K562 (cell line): ENCODE results near the gene IKZF4. TPM values are rescaled to one million over a fixed set of nuclear protein-coding genes. Genes with fewer than 3 reads are reported as not detected.

Experiments
- ATAC-seq: fragments of 200-7000 bp; cut with Tn5 transposase; 3 replicates; pipeline ENCODE4 v1.9.1; 2020; ENCODE audit warnings: moderate library complexity
- BruUV-seq: library from RNA; stranded (reverse); fragments of 400-500 nt; replicated peaks from 2 replicates; lab custom pipeline; 2021; lab: Mats Ljungman, UMichigan
- CTCF ChIA-PET: fragments of 300-600 bp; formaldehyde crosslinking; extraction: SDS; loops from one replicate; lab custom pipeline; 2021; ENCODE audit warnings: low intra/inter-chr PET ratio; lab: Yijun Ruan, JAX
- POLR2A ChIA-PET: fragments of 300-600, 350-650 bp; sonication (Branson Sonifier 250); formaldehyde crosslinking; extraction: SDS; loops from one replicate; lab custom pipeline; 2021; ENCODE audit warnings: antibody characterized with exemption, inconsistent platforms; lab: Yijun Ruan, JAX
- DNase-seq, 4 experiments: peaks; one replicate each; pipeline versions ENCODE4 v3.0.0 to v3.0.0-alpha.2; 2011 to 2018; ENCODE audit warnings: low spot score in 3 of 4, mixed read lengths in 3 of 4; ENCODE audit errors: extremely low read depth in 1 of 4
- FAIRE-seq: peaks from 2 replicates; lab custom pipeline; 2011; peaks lifted over from hg19 to GRCh38; lab: Jason Lieb, UNC
- H2AFZ ChIP-seq: 2 replicates; pipeline ENCODE4 v1.6.0; 2011; ENCODE audit warnings: low read depth, low read length, control low read depth, inconsistent platforms
- H3K27ac ChIP-seq: fragments of 200-600 bp; 3 replicates; pipeline ENCODE4 v1.8.0; 2011; ENCODE audit warnings: low read depth, mild to moderate bottlenecking, control low read depth, inconsistent platforms, low read length, moderate library complexity, mixed read lengths; ENCODE audit errors: extremely low read depth
- H3K27me3 ChIP-seq, 2 experiments: fragments of 300-600 bp in 1 of 2; 2 replicates in 1 of 2; 3 replicates in 1 of 2; pipeline versions ENCODE4 v1.6.0 to v1.8.0; 2011; ENCODE audit warnings: inconsistent platforms in 2 of 2, low read length in 2 of 2, mild to moderate bottlenecking in 1 of 2, mixed read lengths in 1 of 2, moderate library complexity in 1 of 2; ENCODE audit not compliant: control insufficient read depth in 2 of 2, insufficient read depth in 2 of 2
- H3K36me3 ChIP-seq: fragments of 300-600 bp; 3 replicates; pipeline ENCODE4 v1.8.0; 2011; ENCODE audit warnings: mild to moderate bottlenecking, low read length, inconsistent platforms; ENCODE audit not compliant: control insufficient read depth, insufficient read depth
- H3K4me1 ChIP-seq, 2 experiments: fragments of 200-600 bp in 1 of 2; replicated peaks in 1 of 2; 2 replicates in 1 of 2; 3 replicates in 1 of 2; pipeline versions ENCODE4 v1.5.1 to v1.8.0; 2011; ENCODE audit warnings: inconsistent platforms in 2 of 2, low read length in 2 of 2, mild to moderate bottlenecking in 1 of 2, mixed read lengths in 1 of 2, moderate library complexity in 1 of 2; ENCODE audit not compliant: control insufficient read depth in 2 of 2, insufficient read depth in 2 of 2
- H3K4me2 ChIP-seq: 2 replicates; pipeline ENCODE4 v1.6.1; 2011; ENCODE audit warnings: low read length, control low read depth, inconsistent platforms, mixed read lengths; ENCODE audit not compliant: insufficient read depth
- H3K4me3 ChIP-seq: fragments of 200-600 bp; sonication (generic), shearing (Covaris generic); 2 replicates; pipeline ENCODE4 v1.5.1; 2016; ENCODE audit warnings: control low read depth, inconsistent platforms
- H3K79me2 ChIP-seq: fragments of 200-600 bp; 3 replicates; pipeline ENCODE4 v1.8.0; 2011; ENCODE audit warnings: low read length, inconsistent platforms; ENCODE audit not compliant: control insufficient read depth, insufficient read depth
- H3K9ac ChIP-seq, 2 experiments: 2 replicates each; pipeline versions ENCODE4 v1.6.0 to v1.6.1; 2011; ENCODE audit warnings: low read depth in 2 of 2, low read length in 2 of 2, control low read depth in 1 of 2, inconsistent platforms in 1 of 2, mild to moderate bottlenecking in 1 of 2, mixed read lengths in 1 of 2; ENCODE audit not compliant: insufficient read depth in 1 of 2
- H3K9me1 ChIP-seq: one replicate; pipeline ENCODE4 v1.6.0; 2011; ENCODE audit warnings: inconsistent platforms, mild to moderate bottlenecking, low read length, moderate library complexity; ENCODE audit not compliant: control insufficient read depth, insufficient read depth
- H3K9me3 ChIP-seq: replicated peaks from 2 replicates; pipeline ENCODE4 v1.5.1; 2011; ENCODE audit warnings: low read depth, low read length, inconsistent platforms; ENCODE audit not compliant: control insufficient read depth, insufficient read depth
- H4K20me1 ChIP-seq: replicated peaks from 2 replicates; pipeline ENCODE4 v1.6.1; 2011; ENCODE audit warnings: low read length, inconsistent platforms, mixed read lengths; ENCODE audit not compliant: control insufficient read depth, insufficient read depth
- CHD1 ChIP-seq: fragments of 200-600 bp; sonication (generic); IDR thresholded peaks from one replicate; pipeline ENCODE4 v1.6.1; 2012; ENCODE audit warnings: mild to moderate bottlenecking, moderate library complexity, low read length, inconsistent platforms
- HDAC8 ChIP-seq: fragments of 450-650 bp; IDR thresholded peaks from 2 replicates; pipeline ENCODE4 v1.6.1; 2016; ENCODE audit warnings: mild to moderate bottlenecking, missing genetic modification characterization, moderate library complexity, missing compliant biosample characterization
- POLR2AphosphoS2 ChIP-seq: IDR thresholded peaks from 2 replicates; pipeline ENCODE4 v1.6.1; 2012; ENCODE audit warnings: low read length, improper control_type of control experiment
- RBFOX2 ChIP-seq: fragments of 200-400 bp; formaldehyde crosslinking; IDR thresholded peaks from 2 replicates; pipeline ENCODE4 v1.6.1; 2017; ENCODE audit warnings: low read depth, mild to moderate bottlenecking, low read length, moderate library complexity
- RBM25 ChIP-seq: fragments of 200-400 bp; formaldehyde crosslinking; IDR thresholded peaks from 2 replicates; pipeline ENCODE4 v1.6.1; 2018; ENCODE audit warnings: low read length, low read depth, moderate library complexity; ENCODE audit not compliant: severe bottlenecking
- REST ChIP-seq, 2 experiments: fragments of 450-650 bp; formaldehyde crosslinking in 1 of 2; IDR thresholded peaks; 2 replicates each; pipeline versions ENCODE4 v1.4.0 to v1.6.1; 2014 to 2020; ENCODE audit warnings: mild to moderate bottlenecking in 2 of 2, borderline replicate concordance in 1 of 2, low read depth in 1 of 2
- U2AF1 ChIP-seq: fragments of 200-400 bp; formaldehyde crosslinking; optimal IDR thresholded peaks from 2 replicates; pipeline ENCODE3; 2017; ENCODE audit warnings: mild to moderate bottlenecking, low read depth, low read length, moderate library complexity
- ZNF239 ChIP-seq: fragments of 250-450 bp; sonication (Bioruptor Pico); IDR thresholded peaks from 2 replicates; pipeline ENCODE4 v1.4.0; 2020; ENCODE audit warnings: mild to moderate bottlenecking
- ZNF699 ChIP-seq: fragments of 250-450 bp; sonication (Bioruptor Pico); IDR thresholded peaks from 2 replicates; pipeline ENCODE4 v1.8.0; 2021; ENCODE audit warnings: mild to moderate bottlenecking, moderate library complexity; ENCODE audit not compliant: insufficient replicate concordance
- whole genome bisulfite sequencing: fragments of 100-300 bp; shearing (Covaris generic); methylation state at CpG from one replicate; pipeline ENCODE4 v1.1.6; 2016; ENCODE audit warnings: low coverage, mixed read lengths; ENCODE audit not compliant: insufficient coverage; ENCODE audit errors: missing lambda C conversion rate; 5-methylcytosine and 5-hydroxymethylcytosine counted together
- in situ Hi-C: fragments of 300-500 bp; cut with MboI; formaldehyde crosslinking; loops from 4 replicates; pipeline ENCODE4 v1.15.0; 2018; ENCODE audit warnings: inconsistent platforms, mixed read lengths
- intact Hi-C: fragments of 100-400 bp; cut with micrococcal nuclease; formaldehyde crosslinking; loops from 2 replicates; pipeline ENCODE4 v1.14.2; 2022
- polyA plus RNA-seq, 8 experiments: library from polyadenylated mRNA; depleted of rRNA in 4 of 8; stranded (reverse) in 5 of 8; unstranded in 3 of 8; fragments of >200 nt; fragmentation: Nextera tagmentation in 2 of 8; fragmentation: Illumina TruSeq in 1 of 8; extraction: Ambion mirVana in 2 of 8; extraction: Trizol in 1 of 8; gene quantifications; 2 replicates each; pipeline versions ENCODE4 v1.2.1 to v1.2.3, GENCODE V29; 2011 to 2014; ENCODE audit warnings: inconsistent platforms in 1 of 8, missing spikeins in 1 of 8
- total RNA-seq, 7 experiments: library from RNA; depleted of rRNA in 6 of 7; stranded (reverse); fragments of >200 nt in 6 of 7; fragmentation: Illumina TruSeq in 2 of 7; extraction: Trizol in 2 of 7; gene quantifications; 2 replicates each; pipeline versions ENCODE4 v1.2.1 to v1.2.3, GENCODE V29; 2011 to 2021; ENCODE audit warnings: low replicate concordance in 1 of 7
- TF ChIP-seq, protein P1 (sequence below): fragments of 250-450 bp; sonication (Bioruptor Pico); IDR thresholded peaks from 2 replicates; pipeline ENCODE4 v1.8.0; 2022; ENCODE audit warnings: moderate library complexity, mild to moderate bottlenecking, inconsistent platforms

IKZF4 gene
- total and polyA plus RNA-seq, 9 of the 15 experiments (the other 6 are each of a cell fraction or from before 2014, with no cell fraction given): 1.9 to 16.3 (median 3.6) TPM

DNA sequence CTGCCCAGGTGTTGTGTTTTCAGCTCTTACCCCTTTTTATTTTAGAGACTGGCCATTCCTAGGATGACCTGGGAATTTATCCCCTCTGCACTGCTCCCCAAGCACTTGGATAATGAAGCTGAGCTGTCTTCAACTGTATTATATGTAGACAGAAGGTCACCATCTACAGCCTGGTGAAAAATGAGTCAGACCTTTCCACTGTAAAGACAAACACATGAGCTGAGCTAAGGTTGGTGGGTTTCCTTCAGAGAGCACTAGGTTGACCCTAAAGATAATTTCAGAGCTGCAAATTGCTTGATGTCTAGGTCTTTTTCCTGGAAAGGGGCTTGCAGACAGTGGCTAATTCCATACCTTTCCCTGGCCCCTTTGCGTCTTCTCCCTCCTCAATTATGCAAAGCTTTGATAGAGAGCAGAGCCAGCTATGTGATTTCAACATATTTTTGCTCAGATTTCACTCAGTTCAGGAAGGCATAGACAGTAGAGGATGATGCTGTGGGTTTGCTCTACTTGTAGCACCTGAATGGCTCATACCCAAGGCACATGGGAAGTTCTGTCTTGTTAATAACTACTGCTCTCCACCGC lies 9.2 kb upstream of the IKZF4 start:
- no peaks in the 10 kb centered on the region for H3K9me3 ChIP-seq
- H3K36me3 ChIP-seq: no peaks in the 10 kb centered on the region
- FAIRE-seq (no peak), ATAC-seq (no peak), DNase-seq (no peak)
- no peak overlapping the region for H3K4me3 ChIP-seq
- 75% methylated on average over 2 of the region's 2 CpGs for WGBS
- H3K4me1 ChIP-seq: peaks cover 7 to 32% of the 10 kb centered on the region in 2 experiments
- ChIA-PET CTCF (no interaction called here), POLR2A (interaction anchor here (0.7 to 3.7 kb wide), 2 partner anchors 9 to 93 kb away, joined by 3 to 28 read pairs; partner anchors contain the start of genes IKZF4 and PA2G4)
- in situ Hi-C loops: no loop called here
- H4K20me1 ChIP-seq: no peaks in the 10 kb centered on the region
- no TSS peak for BruUV-seq
- no peak overlapping the region for H3K4me2 ChIP-seq
- no peaks in the 10 kb centered on the region for H3K27me3 ChIP-seq
- H3K9ac ChIP-seq: no peak overlapping the region
- no peaks in the 10 kb centered on the region for H3K79me2 ChIP-seq
- no peak overlapping the region for H2AFZ ChIP-seq
- H3K9me1 ChIP-seq: no peaks in the 10 kb centered on the region
- H3K27ac ChIP-seq: no peak overlapping the region
- intact Hi-C loops: no loop called here
- TF ChIP-seq RBM25 (no peak), POLR2AphosphoS2 (no peak), REST (IDR thresholded peaks at IDR 0.05; ENCODE audit: borderline replicate concordance) (no peak), REST (CRISPR knock-in tag; IDR thresholded peaks at IDR 0.05; ENCODE audit: low read depth) (no peak), ZNF239 (no peak), RBFOX2 (no peak), CHD1 (no peak), HDAC8 (no peak), U2AF1 (no peak), ZNF699 (CRISPR knock-in tag) (no peak)
- TF ChIP-seq, protein P1, sequence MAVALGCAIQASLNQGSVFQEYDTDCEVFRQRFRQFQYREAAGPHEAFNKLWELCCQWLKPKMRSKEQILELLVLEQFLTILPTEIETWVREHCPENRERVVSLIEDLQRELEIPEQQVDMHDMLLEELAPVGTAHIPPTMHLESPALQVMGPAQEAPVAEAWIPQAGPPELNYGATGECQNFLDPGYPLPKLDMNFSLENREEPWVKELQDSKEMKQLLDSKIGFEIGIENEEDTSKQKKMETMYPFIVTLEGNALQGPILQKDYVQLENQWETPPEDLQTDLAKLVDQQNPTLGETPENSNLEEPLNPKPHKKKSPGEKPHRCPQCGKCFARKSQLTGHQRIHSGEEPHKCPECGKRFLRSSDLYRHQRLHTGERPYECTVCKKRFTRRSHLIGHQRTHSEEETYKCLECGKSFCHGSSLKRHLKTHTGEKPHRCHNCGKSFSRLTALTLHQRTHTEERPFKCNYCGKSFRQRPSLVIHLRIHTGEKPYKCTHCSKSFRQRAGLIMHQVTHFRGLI: no peak
